ENCODE data around the gene LAMB4. TPM values are rescaled to one million over a fixed set of nuclear protein-coding genes. Genes with fewer than 3 reads are reported as not detected.

The LAMB4 gene
- total RNA-seq, 2 experiments from 2014 or later: 0.08 to 0.11 TPM

DNA sequence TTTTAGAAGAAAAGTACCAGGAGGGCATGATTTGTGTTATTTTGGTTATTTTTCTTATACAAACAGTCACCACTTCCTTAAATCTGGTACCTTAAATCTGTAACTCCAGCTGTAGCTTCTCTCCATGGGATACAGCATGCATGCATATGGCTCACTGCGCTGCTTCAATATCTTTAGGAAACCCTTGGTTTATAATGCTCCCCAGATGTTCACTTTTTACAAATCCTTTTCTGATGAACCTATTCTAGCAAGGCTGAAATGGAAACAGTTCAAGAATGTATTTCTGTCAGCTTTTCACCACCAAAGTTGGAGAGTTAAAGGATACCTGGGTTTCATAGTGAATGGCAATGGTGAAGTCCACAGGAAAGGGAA, 50.9 kb downstream of the LAMB4 start:
- Mint-ChIP-seq H3K36me3 (ENCODE audit: low read depth) (no peaks in the 10 kb centered on the region), H3K27me3 (no peaks in the 10 kb centered on the region), H3K9me3 (peaks cover 3% of the 10 kb centered on the region), H3K4me1 (ENCODE audit: low read depth) (no peaks in the 10 kb centered on the region), H3K4me3 (no peak overlapping the region), H3K27ac (no peak overlapping the region)
- no peak for DNase-seq
- Histone ChIP-seq H3K4me3 (ENCODE audit: low read length) (no peak overlapping the region), H3K27me3 (ENCODE audit: control insufficient read depth in 1 of 2, insufficient read depth in 2 of 2, low read length in 2 of 2) (no peaks in the 10 kb centered on the region), H3K36me3 (ENCODE audit: insufficient read depth, low read length) (no peaks in the 10 kb centered on the region), H3K27ac (ENCODE audit: low read depth in 1 of 2, low read length in 2 of 2) (no peak overlapping the region), H3K9me3 (ENCODE audit: control insufficient read depth in 1 of 2, insufficient read depth in 1 of 2, low read length in 2 of 2) (peaks cover 0 to 10% of the 10 kb centered on the region in 2 experiments), H3K4me1 (ENCODE audit: insufficient read depth, low read length) (no peaks in the 10 kb centered on the region)
- no peak for ATAC-seq (ENCODE audit: poor library complexity)
- ChIA-PET POLR2A (interaction anchor here (0.6 kb wide), 1 partner anchor 98 kb away, joined by 3 read pairs; no protein-coding TSS in a partner anchor), CTCF (no interaction called here)
- TF ChIP-seq, protein P1, sequence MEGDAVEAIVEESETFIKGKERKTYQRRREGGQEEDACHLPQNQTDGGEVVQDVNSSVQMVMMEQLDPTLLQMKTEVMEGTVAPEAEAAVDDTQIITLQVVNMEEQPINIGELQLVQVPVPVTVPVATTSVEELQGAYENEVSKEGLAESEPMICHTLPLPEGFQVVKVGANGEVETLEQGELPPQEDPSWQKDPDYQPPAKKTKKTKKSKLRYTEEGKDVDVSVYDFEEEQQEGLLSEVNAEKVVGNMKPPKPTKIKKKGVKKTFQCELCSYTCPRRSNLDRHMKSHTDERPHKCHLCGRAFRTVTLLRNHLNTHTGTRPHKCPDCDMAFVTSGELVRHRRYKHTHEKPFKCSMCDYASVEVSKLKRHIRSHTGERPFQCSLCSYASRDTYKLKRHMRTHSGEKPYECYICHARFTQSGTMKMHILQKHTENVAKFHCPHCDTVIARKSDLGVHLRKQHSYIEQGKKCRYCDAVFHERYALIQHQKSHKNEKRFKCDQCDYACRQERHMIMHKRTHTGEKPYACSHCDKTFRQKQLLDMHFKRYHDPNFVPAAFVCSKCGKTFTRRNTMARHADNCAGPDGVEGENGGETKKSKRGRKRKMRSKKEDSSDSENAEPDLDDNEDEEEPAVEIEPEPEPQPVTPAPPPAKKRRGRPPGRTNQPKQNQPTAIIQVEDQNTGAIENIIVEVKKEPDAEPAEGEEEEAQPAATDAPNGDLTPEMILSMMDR (IDR thresholded peaks at IDR 0.05): no peak
- intact Hi-C loops (cut with DNase I, micrococcal nuclease): no loop called here

DNA sequence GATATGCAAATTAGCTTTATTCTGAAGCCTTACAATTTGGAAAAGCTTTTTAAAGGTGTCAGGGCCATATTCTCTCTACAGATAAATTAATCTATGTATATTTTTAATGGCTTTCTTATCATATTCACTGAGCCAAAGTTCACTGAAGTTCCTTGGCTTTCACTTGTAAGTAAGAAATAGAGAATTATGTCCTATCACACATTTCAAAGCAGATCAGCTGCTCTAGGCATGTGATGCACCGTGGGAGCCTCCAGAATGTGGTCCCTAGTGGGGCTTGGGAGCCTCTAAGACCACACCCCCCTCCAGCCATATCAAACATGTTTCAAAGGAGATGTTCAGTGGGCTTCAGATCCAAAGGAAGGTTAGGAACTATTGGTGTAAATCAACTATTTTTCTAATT, 51.5 kb downstream of the LAMB4 start:
- H3K27me3 Mint-ChIP-seq: no peaks in the 10 kb centered on the region
- no peaks in the 10 kb centered on the region for H3K36me3 Mint-ChIP-seq (ENCODE audit: low read depth)
- no peaks in the 10 kb centered on the region for H3K4me1 ChIP-seq (ENCODE audit: insufficient read depth, low read length)
- peaks cover 3% of the 10 kb centered on the region for H3K9me3 Mint-ChIP-seq
- intact Hi-C loops (cut with DNase I, micrococcal nuclease): no loop called here
- peaks cover 0 to 10% of the 10 kb centered on the region in 2 experiments for H3K9me3 ChIP-seq (ENCODE audit: control insufficient read depth in 1 of 2, insufficient read depth in 1 of 2, low read length in 2 of 2)
- CTCF ChIA-PET: no interaction called here
- no peaks in the 10 kb centered on the region for H3K27me3 ChIP-seq (ENCODE audit: control insufficient read depth in 1 of 2, insufficient read depth in 2 of 2, low read length in 2 of 2)
- no peak overlapping the region for H3K27ac Mint-ChIP-seq
- DNase-seq: no peak
- H3K36me3 ChIP-seq (ENCODE audit: insufficient read depth, low read length): no peaks in the 10 kb centered on the region
- ATAC-seq (ENCODE audit: poor library complexity): no peak
- no peak overlapping the region for H3K4me3 Mint-ChIP-seq
- TF ChIP-seq, protein P1 (IDR thresholded peaks at IDR 0.05): no peak
- POLR2A ChIA-PET: interaction anchor here (0.6 kb wide), 1 partner anchor 97 kb away, joined by 3 read pairs; no protein-coding TSS in a partner anchor
- H3K27ac ChIP-seq (ENCODE audit: low read depth in 1 of 2, low read length in 2 of 2): no peak overlapping the region
- no peaks in the 10 kb centered on the region for H3K4me1 Mint-ChIP-seq (ENCODE audit: low read depth)
- no peak overlapping the region for H3K4me3 ChIP-seq (ENCODE audit: low read length)

DNA sequence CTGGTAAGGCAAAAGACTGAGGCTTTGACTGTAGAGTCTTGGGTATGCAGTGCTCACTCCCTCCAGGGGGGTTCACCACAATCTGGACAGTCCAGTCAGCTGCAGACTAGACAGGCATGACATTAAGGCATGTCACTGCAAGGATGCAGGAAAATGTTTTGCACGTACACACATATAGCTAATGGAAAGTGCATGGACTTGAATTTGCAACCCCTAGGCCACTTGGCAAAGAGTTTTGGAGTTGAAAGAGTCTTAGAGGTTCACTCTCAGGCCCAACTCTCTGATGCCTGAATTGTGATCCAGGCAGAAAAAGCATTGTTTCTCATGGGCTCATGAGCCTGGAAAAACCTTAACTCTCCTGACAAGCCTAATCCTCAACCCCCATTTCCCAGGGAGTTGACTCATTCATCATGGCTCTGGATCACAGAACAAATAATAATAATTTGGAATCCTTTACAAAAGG, 51.9 kb downstream of the LAMB4 start:
- intact Hi-C loops (cut with DNase I, micrococcal nuclease): no loop called here
- no peaks in the 10 kb centered on the region for H3K27me3 Mint-ChIP-seq
- Histone ChIP-seq H3K27ac (ENCODE audit: low read depth in 1 of 2, low read length in 2 of 2) (no peak overlapping the region), H3K27me3 (ENCODE audit: control insufficient read depth in 1 of 2, insufficient read depth in 2 of 2, low read length in 2 of 2) (no peaks in the 10 kb centered on the region), H3K9me3 (ENCODE audit: control insufficient read depth in 1 of 2, insufficient read depth in 1 of 2, low read length in 2 of 2) (peaks cover 0 to 10% of the 10 kb centered on the region in 2 experiments), H3K36me3 (ENCODE audit: insufficient read depth, low read length) (no peaks in the 10 kb centered on the region), H3K4me1 (ENCODE audit: insufficient read depth, low read length) (no peaks in the 10 kb centered on the region), H3K4me3 (ENCODE audit: low read length) (no peak overlapping the region)
- no peak for ATAC-seq (ENCODE audit: poor library complexity)
- H3K27ac Mint-ChIP-seq: no peak overlapping the region
- ChIA-PET POLR2A (no interaction called here), CTCF (no interaction called here)
- H3K36me3 Mint-ChIP-seq (ENCODE audit: low read depth): no peaks in the 10 kb centered on the region
- TF ChIP-seq, protein P1 (IDR thresholded peaks at IDR 0.05): no peak
- H3K4me3 Mint-ChIP-seq: no peak overlapping the region
- H3K4me1 Mint-ChIP-seq (ENCODE audit: low read depth): no peaks in the 10 kb centered on the region
- DNase-seq: no peak
- H3K9me3 Mint-ChIP-seq: peaks cover 3% of the 10 kb centered on the region
